Measurements from ENCODE around the gene SYVN1. TPM values are rescaled to one million over a fixed set of nuclear protein-coding genes. Genes with fewer than 3 reads are reported as not detected.

The SYVN1 gene
- total RNA-seq, 1 experiment from 2014 or later: 45.9 TPM

GRCh38 chr11:65124480-65125196 is 9.7 kb downstream of the SYVN1 start:
- ChIA-PET CTCF (no interaction called here), POLR2A (interaction anchor here (1.2 to 1.3 kb wide), 2 partner anchors 13 to 45 kb away, joined by 3 to 6 read pairs; partner anchors contain the start of genes SPDYC and TM7SF2), RAD21 (ENCODE audit: low non-redundant PET in 1 of 2, low total read pairs in 2 of 2, uncharacterized antibody in 2 of 2, unreplicated experiment in 2 of 2) (interaction anchor here in 1 of 2 experiments (0.8 kb wide), 1 partner anchor 57 kb away, joined by 3 read pairs; the partner anchor contains the start of gene CAPN1)
- Histone ChIP-seq H3K4me1 (ENCODE audit: control insufficient read depth in 1 of 2, insufficient read depth in 2 of 2, low read length in 2 of 2) (peaks cover 9 to 19% of the 10 kb centered on the region in 2 experiments; a peak in 3 of 4 replicates), H2AFZ (ENCODE audit: low read depth, low read length, poor library complexity, severe bottlenecking) (no peak overlapping the region), H3K79me2 (ENCODE audit: insufficient read depth, low read length) (peaks cover 58% of the 10 kb centered on the region), H3K9me2 (ENCODE audit: insufficient read depth) (no peaks in the 10 kb centered on the region), H4K20me1 (ENCODE audit: insufficient read depth) (no peaks in the 10 kb centered on the region; the same call in 1 of the 2 replicates), H3K27ac (ENCODE audit: low read depth, low read length) (no peak overlapping the region), H3K9me3 (ENCODE audit: control insufficient read depth in 1 of 2, insufficient read depth in 1 of 2, low read depth in 1 of 2, low read length in 2 of 2) (no peaks in the 10 kb centered on the region), H3K36me3 (ENCODE audit: control insufficient read depth in 1 of 2, insufficient read depth in 2 of 2, low read length in 2 of 2) (peaks cover 25 to 62% of the 10 kb centered on the region in 2 experiments), H3K4me3 (replicated peaks in 1 of 2; ENCODE audit: low read depth in 1 of 2, low read length in 2 of 2) (no peak overlapping the region), H3K4me2 (ENCODE audit: low read length) (peak overlapping the region; percentile 91; the same call in 1 of the 2 replicates), H3K27me3 (ENCODE audit: insufficient read depth, low read length) (no peaks in the 10 kb centered on the region), H3K9ac (ENCODE audit: low read length) (no peak overlapping the region)
- intact Hi-C loops (cut with micrococcal nuclease): no loop called here
- DNase-seq (ENCODE audit: low read depth, low spot score) (no peak), ATAC-seq (no peak)
- TSS peak; percentile 21 for BruUV-seq (replicated peaks)
- TF ChIP-seq POLR2AphosphoS5 (IDR thresholded peaks at IDR 0.05; ENCODE audit: low read depth, low read length) (no peak), EZH2phosphoT487 (IDR thresholded peaks at IDR 0.05; ENCODE audit: borderline replicate concordance) (no peak), ZFX (IDR thresholded peaks at IDR 0.05) (no peak), CEBPB (IDR thresholded peaks at IDR 0.05; ENCODE audit: low read depth) (no peak), CBX3 (IDR thresholded peaks at IDR 0.05; ENCODE audit: low read depth) (no peak), ZNF274 (IDR thresholded peaks at IDR 0.05; ENCODE audit: low read depth, low read length) (no peak), SP1 (IDR thresholded peaks at IDR 0.05; ENCODE audit: low read depth) (no peak), EGR1 (IDR thresholded peaks at IDR 0.05; ENCODE audit: low read depth) (no peak), JUND (IDR thresholded peaks at IDR 0.05) (no peak)
- TF ChIP-seq, protein P1, sequence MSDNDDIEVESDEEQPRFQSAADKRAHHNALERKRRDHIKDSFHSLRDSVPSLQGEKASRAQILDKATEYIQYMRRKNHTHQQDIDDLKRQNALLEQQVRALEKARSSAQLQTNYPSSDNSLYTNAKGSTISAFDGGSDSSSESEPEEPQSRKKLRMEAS (IDR thresholded peaks at IDR 0.05): no peak
